Stimulated activated CD8-positive, alpha-beta memory T cell treated with anti-CD3 and anti-CD28 coated beads, Interleukin-7, amount 100 ng/mL, for 48 hours (primary cell): ENCODE data around the gene PKD1.
A peak's percentile ranks its signal among the peaks of the same experiment; 100 is the strongest.

Source experiments
- DNase-seq, 2 donors: peaks; one replicate each; pipeline ENCODE4 v3.0.0-alpha.2; 2020; ENCODE audit warnings: low read depth in 1 of 2; ENCODE audit errors: extremely low read depth in 1 of 2

Gene PKD1

GRCh38 chr16:2170587-2171435 is 35.1 kb upstream of the PKD1 start:
- DNase-seq, result no peak

DNA sequence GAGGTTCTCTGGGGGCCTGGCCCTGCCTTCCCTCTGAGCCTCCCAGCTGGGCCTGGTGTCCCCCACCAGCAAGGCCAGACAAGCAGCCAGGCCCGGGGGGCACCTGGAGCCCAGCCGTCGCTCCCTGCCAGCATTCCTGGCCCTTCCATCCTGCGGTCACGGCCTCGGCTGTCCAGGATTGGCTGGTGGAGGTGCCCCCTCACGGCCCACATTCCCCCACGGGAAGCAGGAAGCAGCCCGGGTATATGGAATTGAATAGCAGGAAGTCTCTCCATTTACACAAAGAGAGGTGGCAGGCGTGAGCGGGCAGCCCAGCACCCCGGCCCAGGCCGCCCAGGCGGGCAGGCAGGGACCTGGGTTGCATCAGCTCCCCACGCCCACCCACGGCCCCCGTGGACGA is 34.4 kb upstream of the PKD1 start:
- DNase-seq, result no peak

DNA sequence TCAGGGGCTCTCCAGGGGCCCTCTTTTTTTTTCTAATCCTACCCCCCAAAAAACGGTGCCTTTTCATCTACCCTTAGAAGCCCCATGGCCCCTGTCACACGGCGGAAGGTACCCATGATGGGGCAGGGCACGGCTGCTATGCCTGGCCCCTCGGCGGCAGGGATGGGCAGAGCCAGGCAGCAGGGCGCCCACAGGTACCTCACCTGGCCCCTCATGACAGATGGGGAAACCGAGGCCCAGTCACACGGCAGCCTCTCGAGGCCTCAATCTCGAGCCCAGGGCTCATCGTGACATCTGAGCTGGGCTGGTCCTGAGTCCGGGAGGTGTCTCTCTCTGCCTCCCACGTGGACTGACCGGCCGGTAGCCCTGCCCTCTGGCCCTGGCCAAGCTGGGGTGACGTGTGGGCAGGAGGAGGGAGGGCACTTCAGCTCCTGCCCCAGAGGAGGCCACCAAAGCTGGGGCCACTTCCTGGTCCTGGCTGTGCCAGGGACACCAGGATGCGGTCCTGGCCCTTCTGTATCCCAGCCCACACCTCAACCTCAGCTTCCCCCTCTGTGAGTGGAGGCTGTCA is 31.5 kb upstream of the PKD1 start:
- DNase-seq, result no peak

DNA sequence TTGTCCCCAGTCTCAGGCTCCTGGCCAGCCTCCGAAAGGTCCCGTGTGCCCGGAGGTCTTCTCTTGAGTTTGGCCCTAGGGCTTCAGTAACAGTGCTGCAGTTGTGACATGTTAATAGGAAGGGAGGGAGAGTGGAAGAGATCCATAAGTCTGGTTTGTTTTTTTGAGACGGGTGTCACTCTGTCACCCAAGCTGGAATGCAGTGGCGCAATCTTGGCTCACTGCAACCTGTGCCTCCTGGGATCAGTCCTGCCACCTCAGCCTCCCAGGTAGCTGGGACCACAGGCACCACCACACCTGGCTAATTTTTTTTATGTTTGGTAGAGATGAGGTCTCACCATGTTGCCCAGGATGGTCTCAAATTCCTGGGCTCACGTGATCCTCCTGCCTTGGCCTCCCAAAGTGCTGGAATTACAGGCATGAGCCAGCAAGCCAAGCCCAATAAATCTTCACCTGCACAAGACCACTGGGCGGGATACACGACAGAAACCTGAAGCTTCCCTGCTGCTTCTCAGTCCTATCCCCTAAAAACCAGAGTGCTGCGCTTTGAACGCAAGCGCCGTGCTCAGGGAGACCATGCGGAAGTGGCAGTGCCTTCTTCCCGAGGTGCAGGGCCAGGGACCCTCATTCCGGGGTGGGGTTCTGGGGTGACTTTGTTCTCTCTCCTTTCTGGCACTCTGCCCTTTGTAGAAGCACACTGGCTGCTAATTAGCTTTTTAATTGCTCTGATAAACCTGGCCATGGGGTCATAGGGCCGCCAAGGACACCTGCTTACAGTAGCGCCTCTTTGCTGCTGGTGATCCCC is 30.8 kb upstream of the PKD1 start:
- DNase-seq, result no peak

DNA sequence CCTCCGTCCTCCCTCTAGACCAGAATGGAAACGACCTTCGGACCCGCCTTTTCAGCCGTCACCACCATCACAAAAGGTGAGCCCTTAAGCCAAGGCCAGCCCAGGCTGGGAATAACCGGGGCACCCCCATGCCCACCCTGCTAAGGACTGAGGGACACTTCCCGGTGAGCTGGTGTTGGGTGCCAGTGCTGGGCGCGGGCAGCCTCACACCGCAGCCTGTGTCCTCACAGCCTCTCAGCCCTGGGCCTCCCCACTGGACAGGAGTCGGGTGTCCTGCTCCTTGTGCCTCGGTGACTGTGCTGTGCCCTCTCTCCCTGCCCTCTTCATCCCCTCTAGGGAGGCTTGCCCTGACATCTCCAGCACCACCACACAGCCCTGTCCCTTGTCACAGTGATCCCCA is 30.2 kb upstream of the PKD1 start:
- DNase-seq, result no peak

GRCh38 chr16:2163211-2163881 is 27.6 kb upstream of the PKD1 start:
- DNase-seq, result no peak

DNA sequence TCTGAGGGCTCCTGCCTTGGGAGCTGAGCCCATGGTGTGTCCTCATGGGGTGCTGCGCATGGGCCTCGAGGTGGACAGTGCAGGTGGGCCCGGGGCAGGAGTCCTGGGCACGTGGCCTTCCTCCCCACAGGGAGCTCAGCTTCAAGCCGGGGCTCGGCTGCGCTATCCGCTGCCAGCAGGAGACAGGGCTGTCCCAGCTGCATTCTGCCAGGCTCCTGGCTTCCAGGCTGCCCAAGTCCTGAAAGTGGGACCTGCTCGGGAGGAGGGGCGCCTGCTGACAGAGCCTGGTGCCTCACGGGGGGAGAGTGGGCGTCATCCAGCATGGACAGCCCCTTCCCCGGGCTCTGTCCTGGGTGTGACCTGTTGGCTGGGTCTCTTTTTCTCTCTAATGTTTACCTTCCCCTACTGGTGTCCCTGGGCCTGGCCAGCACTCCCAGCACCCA is 27.0 kb upstream of the PKD1 start:
- no peak for DNase-seq

GRCh38 chr16:2161911-2162310 is 26.2 kb upstream of the PKD1 start:
- DNase-seq, result no peak

DNA sequence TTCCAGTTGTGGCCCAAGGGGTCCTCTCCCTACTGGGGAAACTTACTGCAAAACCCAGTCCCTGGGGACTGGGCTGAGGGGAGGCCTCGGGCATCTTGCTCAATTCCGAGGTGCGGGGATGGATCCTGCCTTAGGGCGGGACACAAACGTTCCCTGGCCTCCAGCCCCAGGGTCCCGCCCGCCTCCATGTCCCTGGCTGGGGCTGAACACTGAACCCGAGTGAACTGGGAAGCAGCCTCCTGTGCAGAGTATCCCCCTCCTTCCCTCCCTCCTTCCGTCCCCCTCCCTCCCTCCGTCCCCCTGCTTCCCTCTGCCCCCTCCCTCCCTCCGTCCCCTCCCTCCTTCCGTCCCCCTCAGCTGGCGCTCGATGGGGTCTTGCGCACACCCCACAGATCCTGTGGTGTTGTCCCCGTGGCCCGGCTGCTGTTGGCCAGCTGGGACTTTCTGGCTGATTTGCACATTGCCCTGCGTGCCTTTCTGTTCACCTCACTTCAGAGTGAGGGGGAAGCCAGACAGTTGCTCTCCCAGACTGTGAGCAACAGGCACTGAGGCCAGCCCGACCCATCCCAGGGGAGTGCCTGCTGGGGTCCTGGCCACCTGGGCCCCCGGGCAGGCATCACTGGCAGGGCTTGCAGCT is 25.3 kb upstream of the PKD1 start:
- no peak for DNase-seq

GRCh38 chr16:2159175-2159838 is 23.6 kb upstream of the PKD1 start:
- DNase-seq, result no peak

DNA sequence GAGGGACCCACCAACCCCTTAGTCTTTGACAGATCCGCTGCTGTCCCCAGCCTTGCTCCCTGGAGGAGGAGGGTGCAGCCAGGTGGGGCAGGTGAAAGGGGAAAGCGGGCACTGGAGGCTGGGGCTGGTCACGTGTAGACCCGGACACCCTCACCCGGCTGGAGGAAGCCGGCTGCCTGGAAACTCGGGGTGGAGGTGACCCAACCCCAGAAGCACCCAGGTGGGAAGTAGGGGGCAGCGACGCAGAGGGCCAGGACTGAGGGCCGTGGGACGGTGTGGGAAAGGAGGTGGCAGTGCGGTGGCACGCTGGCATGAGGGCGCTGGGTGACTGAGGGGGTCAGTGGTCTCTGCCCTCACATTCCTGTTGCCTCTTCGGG is 22.6 kb upstream of the PKD1 start:
- DNase-seq, result no peak

DNA sequence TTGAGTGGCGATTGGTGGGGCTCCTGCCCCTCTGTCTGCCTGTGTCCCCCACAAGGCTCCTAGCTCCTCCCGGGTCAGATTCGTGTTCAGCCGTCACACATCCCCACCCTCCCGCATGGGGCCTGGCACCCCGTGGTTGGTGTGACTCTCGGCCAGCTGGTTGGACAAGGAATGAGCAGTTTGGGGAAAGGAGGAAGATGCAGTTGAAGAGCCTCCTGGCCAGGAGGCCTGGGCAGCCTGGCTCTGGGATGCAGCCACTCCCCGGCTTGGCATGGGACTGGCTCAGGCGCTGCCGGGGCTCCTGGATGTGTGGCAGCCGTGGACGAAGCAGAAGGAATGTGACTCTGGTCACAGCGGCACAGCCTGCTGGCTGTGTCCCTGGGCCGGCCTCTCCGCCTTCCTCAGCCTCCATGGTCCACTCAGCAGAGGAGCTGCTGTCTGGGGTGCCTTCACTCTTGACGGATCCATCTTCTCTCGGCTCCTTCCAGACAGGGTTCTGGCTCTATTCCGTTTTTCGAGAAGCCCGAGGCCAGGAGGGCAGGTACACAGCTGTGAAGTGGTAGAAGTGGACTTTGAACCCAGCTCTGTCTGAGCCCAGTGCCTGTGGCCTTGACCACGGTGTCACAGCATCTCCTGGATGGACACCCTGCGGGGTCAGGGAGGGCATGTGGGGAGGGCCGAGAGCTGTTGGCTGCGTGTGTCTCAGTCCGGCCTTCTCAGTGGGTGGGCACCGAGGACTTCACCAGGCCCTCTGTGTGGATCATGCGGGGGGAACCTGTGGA is 22.0 kb upstream of the PKD1 start:
- no peak for DNase-seq

DNA sequence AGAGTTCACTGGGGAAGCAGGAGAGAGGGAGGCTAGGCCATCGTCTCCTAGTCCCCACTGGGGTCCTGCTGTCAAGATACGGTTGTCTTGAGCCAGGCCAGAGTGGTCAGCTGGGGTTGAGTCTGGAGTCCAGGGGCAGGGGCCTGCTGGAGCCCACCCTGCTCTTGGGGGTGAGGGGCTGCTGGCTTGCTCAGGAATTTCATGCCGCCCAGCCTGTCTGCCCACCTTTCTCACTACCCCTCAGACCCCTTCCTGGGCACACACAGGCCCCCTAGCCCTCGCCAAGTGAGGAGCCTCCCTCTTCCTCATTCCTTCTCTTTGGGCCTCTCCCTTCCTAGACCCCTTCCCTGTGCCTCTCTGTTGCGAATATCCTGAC is 21.1 kb upstream of the PKD1 start:
- DNase-seq, result no peak

- no peak for DNase-seq
Observed at GRCh38 chr16:2155977-2156848, 20.5 kb upstream of the PKD1 start.

- DNase-seq, result peak; percentile 95 to 96
Observed at GRCh38 chr16:2155091-2155950, 19.6 kb upstream of the PKD1 start, which contains the start of gene TRAF7. Gene TRAF7, plus strand, starts transcription at chr16:2155782. Its CDS starts 8,139 bp downstream, at chr16:2163921.

GRCh38 chr16:2154533-2155090 is 18.9 kb upstream of the PKD1 start:
- no peak for DNase-seq
